Measurements from ENCODE around the gene PRRT1B. TPM values are rescaled to one million over a fixed set of nuclear protein-coding genes. Genes with fewer than 3 reads are reported as not detected.
A peak's percentile ranks its signal among the peaks of the same experiment; 100 is the strongest.

PRRT1B gene
- total and polyA plus RNA-seq, 9 of the 15 experiments (the other 6 are each of a cell fraction or from before 2014, with no cell fraction given): not detected

DNA sequence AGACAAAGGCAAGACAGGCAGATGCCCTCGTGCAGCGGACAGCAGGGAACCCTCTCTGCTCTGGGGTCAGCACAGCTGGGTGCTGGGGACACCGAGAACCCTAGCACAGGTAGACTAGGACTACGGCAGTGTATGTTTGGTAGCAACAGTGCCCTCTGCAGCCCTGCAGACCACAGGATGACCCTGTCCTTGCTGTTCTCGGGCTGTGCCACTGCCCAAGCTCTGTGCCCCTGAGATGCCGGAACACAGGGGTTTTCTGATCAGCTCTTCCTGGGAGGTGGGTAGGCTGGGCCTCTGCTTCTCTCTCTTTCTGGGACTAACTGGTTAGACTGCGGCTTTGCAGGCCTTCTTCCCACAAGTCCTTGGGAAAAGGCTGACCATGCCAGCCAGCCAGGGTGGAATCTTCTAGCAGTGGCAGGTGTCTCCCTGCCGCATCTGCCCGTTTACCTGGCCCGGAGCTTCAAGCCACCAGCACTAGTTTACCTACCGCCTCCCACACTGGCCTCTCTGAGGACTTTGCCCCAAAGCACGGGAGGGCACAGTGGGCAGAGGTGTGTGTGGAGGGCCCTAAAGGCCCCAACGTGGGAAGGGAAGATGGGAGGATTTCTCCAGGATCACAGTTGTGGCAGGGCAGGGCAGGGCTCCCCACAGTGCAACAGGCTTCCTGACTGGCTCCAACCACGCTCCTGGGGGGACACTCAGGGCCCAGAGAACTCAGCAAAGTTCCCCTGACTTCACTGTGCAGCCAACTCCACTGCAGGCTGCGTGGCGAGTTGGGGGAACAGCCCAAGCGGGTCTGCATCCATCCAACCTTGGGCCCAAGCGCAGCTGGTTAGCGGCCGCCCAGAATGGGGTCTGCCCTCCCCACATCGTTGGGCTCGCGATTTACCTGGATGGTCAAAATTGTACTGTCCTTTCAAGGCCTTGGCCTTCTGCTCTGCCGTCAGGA lies 15.5 kb upstream of the PRRT1B start:
- no peak for DNase-seq (ENCODE audit: extremely low read depth in 1 of 4, low spot score in 3 of 4)
- ChIA-PET POLR2A (interaction anchor here (0.6 kb wide), 1 partner anchor 205 kb away, joined by 3 read pairs; no protein-coding TSS in a partner anchor), CTCF (ENCODE audit: low intra/inter-chr PET ratio) (no interaction called here)
- Histone ChIP-seq H2AFZ (ENCODE audit: low read depth, low read length) (peak overlapping the region; percentile 81), H3K9me3 (replicated peaks; ENCODE audit: control insufficient read depth, insufficient read depth, low read depth, low read length) (no peaks in the 10 kb centered on the region), H4K20me1 (replicated peaks; ENCODE audit: control insufficient read depth, insufficient read depth, low read length) (no peaks in the 10 kb centered on the region; the same call in 1 of the 2 replicates), H3K4me3 (peak overlapping the region; percentile 95), H3K9me1 (ENCODE audit: control insufficient read depth, insufficient read depth, low read length) (no peaks in the 10 kb centered on the region), H3K4me1 (replicated peaks in 1 of 2; ENCODE audit: control insufficient read depth in 2 of 2, insufficient read depth in 2 of 2, low read length in 2 of 2) (peaks cover 12 to 42% of the 10 kb centered on the region in 2 experiments; a peak in 4 of 5 replicates), H3K36me3 (ENCODE audit: control insufficient read depth, insufficient read depth, low read length) (peaks cover 51% of the 10 kb centered on the region; the same call in 2 of the 3 replicates), H3K9ac (ENCODE audit: insufficient read depth in 1 of 2, low read depth in 2 of 2, low read length in 2 of 2) (peak overlapping the region; percentile 77 to 93), H3K27ac (ENCODE audit: extremely low read depth, low read depth, low read length) (peak overlapping the region; percentile 64; the same call in 1 of the 3 replicates), H3K4me2 (ENCODE audit: insufficient read depth, low read length) (peak overlapping the region; percentile 82), H3K27me3 (ENCODE audit: control insufficient read depth in 2 of 2, insufficient read depth in 2 of 2, low read length in 2 of 2) (no peaks in the 10 kb centered on the region), H3K79me2 (ENCODE audit: control insufficient read depth, insufficient read depth, low read length) (peaks cover 14% of the 10 kb centered on the region)
- in situ Hi-C loops (cut with MboI): no loop called here
- FAIRE-seq: no peak
- ATAC-seq: no peak; the same call in 2 of the 3 replicates
- WGBS (ENCODE audit: insufficient coverage, low coverage, missing lambda C conversion rate): 71% methylated on average over 24 of the region's 24 CpGs
- TSS peak; percentile 56 for BruUV-seq (replicated peaks)
- intact Hi-C loops (cut with micrococcal nuclease): no loop called here
- TF ChIP-seq STAT5A (IDR thresholded peaks at IDR 0.05; ENCODE audit: borderline replicate concordance, low read length) (no peak), HOMEZ (CRISPR knock-in tag; IDR thresholded peaks at IDR 0.05) (no peak), MIER1 (IDR thresholded peaks at IDR 0.05; ENCODE audit: low read depth) (no peak), ZNF695 (CRISPR knock-in tag; IDR thresholded peaks at IDR 0.05) (no peak), ZNF277 (CRISPR knock-in tag; IDR thresholded peaks at IDR 0.05; ENCODE audit: borderline replicate concordance) (no peak), BCOR (IDR thresholded peaks at IDR 0.05) (no peak), HNRNPH1 (optimal IDR thresholded peaks at IDR 0.05; ENCODE audit: low read depth, low read length) (no peak), ZNF239 (CRISPR knock-in tag; IDR thresholded peaks at IDR 0.05) (no peak), CHD2 (IDR thresholded peaks at IDR 0.05; ENCODE audit: low read depth, low read length) (no peak), ZSCAN29 (IDR thresholded peaks at IDR 0.05) (no peak)
- TF ChIP-seq, protein P1, sequence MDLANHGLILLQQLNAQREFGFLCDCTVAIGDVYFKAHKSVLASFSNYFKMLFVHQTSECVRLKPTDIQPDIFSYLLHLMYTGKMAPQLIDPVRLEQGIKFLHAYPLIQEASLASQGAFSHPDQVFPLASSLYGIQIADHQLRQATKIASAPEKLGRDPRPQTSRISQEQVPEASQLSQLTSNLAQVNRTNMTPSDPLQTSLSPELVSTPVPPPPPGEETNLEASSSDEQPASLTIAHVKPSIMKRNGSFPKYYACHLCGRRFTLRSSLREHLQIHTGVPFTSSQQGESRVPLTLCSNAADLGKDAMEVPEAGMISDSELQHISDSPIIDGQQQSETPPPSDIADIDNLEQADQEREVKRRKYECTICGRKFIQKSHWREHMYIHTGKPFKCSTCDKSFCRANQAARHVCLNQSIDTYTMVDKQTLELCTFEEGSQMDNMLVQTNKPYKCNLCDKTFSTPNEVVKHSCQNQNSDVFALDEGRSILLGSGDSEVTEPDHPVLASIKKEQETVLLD (IDR thresholded peaks at IDR 0.05): no peak
- TF ChIP-seq, protein P2, sequence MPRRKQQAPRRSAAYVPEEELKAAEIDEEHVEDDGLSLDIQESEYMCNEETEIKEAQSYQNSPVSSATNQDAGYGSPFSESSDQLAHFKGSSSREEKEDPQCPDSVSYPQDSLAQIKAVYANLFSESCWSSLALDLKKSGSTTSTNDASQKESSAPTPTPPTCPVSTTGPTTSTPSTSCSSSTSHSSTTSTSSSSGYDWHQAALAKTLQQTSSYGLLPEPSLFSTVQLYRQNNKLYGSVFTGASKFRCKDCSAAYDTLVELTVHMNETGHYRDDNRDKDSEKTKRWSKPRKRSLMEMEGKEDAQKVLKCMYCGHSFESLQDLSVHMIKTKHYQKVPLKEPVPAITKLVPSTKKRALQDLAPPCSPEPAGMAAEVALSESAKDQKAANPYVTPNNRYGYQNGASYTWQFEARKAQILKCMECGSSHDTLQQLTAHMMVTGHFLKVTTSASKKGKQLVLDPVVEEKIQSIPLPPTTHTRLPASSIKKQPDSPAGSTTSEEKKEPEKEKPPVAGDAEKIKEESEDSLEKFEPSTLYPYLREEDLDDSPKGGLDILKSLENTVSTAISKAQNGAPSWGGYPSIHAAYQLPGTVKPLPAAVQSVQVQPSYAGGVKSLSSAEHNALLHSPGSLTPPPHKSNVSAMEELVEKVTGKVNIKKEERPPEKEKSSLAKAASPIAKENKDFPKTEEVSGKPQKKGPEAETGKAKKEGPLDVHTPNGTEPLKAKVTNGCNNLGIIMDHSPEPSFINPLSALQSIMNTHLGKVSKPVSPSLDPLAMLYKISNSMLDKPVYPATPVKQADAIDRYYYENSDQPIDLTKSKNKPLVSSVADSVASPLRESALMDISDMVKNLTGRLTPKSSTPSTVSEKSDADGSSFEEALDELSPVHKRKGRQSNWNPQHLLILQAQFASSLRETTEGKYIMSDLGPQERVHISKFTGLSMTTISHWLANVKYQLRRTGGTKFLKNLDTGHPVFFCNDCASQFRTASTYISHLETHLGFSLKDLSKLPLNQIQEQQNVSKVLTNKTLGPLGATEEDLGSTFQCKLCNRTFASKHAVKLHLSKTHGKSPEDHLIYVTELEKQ (CRISPR knock-in tag; IDR thresholded peaks at IDR 0.05): no peak
